PFSK-1 (cell line): ENCODE results near the gene ADAMTS14. TPM values are rescaled to one million over a fixed set of nuclear protein-coding genes. Genes with fewer than 3 reads are reported as not detected.

Source experiments
- FOXP2 ChIP-seq: optimal IDR thresholded peaks from 2 replicates; pipeline ENCODE3; 2011; ENCODE audit warnings: borderline replicate concordance, control low read depth, inconsistent platforms; ENCODE audit not compliant: insufficient read depth; ENCODE audit errors: extremely low read length, extremely low read depth
- POLR2AphosphoS5 ChIP-seq: IDR thresholded peaks from 2 replicates; pipeline ENCODE4 v1.6.1; 2012; ENCODE audit warnings: low read depth, mild to moderate bottlenecking, control low read depth, low read length, moderate library complexity
- SIN3A ChIP-seq: IDR thresholded peaks from 2 replicates; pipeline ENCODE4 v1.6.1; 2012; ENCODE audit warnings: mild to moderate bottlenecking, low read length, moderate library complexity, borderline replicate concordance; ENCODE audit not compliant: insufficient read depth
- TAF1 ChIP-seq: IDR thresholded peaks from 2 replicates; pipeline ENCODE4 v1.6.1; 2012; ENCODE audit warnings: low read length, control low read depth, borderline replicate concordance; ENCODE audit not compliant: insufficient read depth
- polyA plus RNA-seq: library from polyadenylated mRNA; unstranded; fragments of >200 nt; gene quantifications from one replicate; pipeline ENCODE4 v1.2.1, GENCODE V29; 2012; ENCODE audit warnings: low read depth, missing spikeins; ENCODE audit not compliant: insufficient read length
- TF ChIP-seq, protein P1 (sequence below), 2 experiments: IDR thresholded peaks; 2 replicates each; pipeline versions ENCODE4 v1.6.1 to v1.8.0; 2011 to 2012; ENCODE audit warnings: low read depth in 2 of 2, low read length in 2 of 2, control low read depth in 1 of 2, inconsistent platforms in 1 of 2, mild to moderate bottlenecking in 1 of 2, moderate library complexity in 1 of 2; ENCODE audit not compliant: insufficient read depth in 1 of 2

The ADAMTS14 gene, protein sequence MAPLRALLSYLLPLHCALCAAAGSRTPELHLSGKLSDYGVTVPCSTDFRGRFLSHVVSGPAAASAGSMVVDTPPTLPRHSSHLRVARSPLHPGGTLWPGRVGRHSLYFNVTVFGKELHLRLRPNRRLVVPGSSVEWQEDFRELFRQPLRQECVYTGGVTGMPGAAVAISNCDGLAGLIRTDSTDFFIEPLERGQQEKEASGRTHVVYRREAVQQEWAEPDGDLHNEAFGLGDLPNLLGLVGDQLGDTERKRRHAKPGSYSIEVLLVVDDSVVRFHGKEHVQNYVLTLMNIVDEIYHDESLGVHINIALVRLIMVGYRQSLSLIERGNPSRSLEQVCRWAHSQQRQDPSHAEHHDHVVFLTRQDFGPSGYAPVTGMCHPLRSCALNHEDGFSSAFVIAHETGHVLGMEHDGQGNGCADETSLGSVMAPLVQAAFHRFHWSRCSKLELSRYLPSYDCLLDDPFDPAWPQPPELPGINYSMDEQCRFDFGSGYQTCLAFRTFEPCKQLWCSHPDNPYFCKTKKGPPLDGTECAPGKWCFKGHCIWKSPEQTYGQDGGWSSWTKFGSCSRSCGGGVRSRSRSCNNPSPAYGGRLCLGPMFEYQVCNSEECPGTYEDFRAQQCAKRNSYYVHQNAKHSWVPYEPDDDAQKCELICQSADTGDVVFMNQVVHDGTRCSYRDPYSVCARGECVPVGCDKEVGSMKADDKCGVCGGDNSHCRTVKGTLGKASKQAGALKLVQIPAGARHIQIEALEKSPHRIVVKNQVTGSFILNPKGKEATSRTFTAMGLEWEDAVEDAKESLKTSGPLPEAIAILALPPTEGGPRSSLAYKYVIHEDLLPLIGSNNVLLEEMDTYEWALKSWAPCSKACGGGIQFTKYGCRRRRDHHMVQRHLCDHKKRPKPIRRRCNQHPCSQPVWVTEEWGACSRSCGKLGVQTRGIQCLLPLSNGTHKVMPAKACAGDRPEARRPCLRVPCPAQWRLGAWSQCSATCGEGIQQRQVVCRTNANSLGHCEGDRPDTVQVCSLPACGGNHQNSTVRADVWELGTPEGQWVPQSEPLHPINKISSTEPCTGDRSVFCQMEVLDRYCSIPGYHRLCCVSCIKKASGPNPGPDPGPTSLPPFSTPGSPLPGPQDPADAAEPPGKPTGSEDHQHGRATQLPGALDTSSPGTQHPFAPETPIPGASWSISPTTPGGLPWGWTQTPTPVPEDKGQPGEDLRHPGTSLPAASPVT
- polyA plus RNA-seq, result 0.05 TPM

DNA sequence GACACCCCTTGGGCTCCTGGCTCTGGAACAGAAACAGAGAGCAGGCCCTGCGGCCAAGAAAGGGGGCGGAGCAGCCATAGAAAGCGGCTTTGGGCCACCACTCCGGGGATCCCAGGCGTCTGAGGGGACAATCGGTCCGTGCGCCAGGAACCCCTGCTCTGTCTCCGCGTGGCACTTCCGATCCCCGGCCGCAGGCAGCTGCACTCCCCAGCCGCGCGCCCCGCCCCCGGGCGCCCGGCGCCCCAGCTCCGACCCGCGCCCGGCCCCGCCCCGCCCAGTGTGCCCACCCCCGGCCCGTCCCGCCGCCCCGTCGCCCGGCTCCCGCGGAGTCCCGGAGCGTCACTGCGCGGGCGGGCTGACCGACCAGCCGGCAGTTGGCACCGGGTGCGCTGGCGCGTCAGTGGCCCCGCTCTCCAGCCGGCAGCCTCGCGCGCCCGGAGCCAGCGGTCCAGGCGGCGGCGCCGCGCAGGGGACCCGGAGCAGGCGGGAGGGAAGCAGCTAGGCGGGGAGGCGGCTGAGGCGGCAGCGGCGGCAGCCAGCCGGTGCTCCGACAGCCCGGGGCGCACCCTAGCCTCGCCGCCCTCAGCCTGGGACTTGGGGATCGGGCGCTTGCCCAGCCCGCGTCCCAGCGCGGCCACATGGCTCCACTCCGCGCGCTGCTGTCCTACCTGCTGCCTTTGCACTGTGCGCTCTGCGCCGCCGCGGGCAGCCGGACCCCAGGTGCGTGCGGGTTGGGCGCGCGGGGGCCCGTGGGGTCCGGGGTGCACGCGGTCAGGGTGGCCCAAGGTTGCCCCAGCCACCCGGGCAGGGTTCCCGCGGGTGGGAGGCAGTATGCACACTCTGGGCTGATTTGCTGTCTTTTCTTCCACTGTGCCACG is at the start of gene ADAMTS14:
Gene ADAMTS14 (plus strand): TSS at position 342 of the 878 bp plus-strand sequence. CDS start 297 bp downstream, at position 639.
- TF ChIP-seq POLR2AphosphoS5 (no peak), TAF1 (no peak), SIN3A (no peak), FOXP2 (no peak)
- TF ChIP-seq, protein P1, sequence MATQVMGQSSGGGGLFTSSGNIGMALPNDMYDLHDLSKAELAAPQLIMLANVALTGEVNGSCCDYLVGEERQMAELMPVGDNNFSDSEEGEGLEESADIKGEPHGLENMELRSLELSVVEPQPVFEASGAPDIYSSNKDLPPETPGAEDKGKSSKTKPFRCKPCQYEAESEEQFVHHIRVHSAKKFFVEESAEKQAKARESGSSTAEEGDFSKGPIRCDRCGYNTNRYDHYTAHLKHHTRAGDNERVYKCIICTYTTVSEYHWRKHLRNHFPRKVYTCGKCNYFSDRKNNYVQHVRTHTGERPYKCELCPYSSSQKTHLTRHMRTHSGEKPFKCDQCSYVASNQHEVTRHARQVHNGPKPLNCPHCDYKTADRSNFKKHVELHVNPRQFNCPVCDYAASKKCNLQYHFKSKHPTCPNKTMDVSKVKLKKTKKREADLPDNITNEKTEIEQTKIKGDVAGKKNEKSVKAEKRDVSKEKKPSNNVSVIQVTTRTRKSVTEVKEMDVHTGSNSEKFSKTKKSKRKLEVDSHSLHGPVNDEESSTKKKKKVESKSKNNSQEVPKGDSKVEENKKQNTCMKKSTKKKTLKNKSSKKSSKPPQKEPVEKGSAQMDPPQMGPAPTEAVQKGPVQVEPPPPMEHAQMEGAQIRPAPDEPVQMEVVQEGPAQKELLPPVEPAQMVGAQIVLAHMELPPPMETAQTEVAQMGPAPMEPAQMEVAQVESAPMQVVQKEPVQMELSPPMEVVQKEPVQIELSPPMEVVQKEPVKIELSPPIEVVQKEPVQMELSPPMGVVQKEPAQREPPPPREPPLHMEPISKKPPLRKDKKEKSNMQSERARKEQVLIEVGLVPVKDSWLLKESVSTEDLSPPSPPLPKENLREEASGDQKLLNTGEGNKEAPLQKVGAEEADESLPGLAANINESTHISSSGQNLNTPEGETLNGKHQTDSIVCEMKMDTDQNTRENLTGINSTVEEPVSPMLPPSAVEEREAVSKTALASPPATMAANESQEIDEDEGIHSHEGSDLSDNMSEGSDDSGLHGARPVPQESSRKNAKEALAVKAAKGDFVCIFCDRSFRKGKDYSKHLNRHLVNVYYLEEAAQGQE (IDR thresholded peaks at IDR 0.05; ENCODE audit: insufficient read depth in 1 of 2, low read depth in 2 of 2, low read length in 2 of 2), result no peak

DNA sequence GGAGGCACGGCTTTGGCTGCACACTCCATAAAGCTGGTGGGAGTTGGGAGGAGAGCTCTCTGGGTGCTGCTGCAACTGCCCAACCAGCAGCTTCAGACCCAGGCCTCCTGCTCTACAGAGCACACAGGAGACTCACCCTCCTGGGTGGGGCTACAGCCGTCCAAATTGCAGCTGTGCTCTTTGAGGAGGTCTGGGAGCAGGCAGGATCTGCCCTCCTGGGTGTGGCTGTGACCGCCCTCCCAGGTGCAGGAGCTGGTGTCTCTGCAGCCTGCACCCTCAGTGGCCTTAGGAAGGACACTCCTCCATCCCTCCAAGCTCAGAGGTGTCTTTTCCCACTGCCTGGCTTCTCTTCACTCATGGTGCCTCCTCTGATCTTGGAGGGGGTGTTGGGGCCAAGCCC is 49.8 kb upstream of the ADAMTS14 start:
- TF ChIP-seq SIN3A (no peak), FOXP2 (no peak), POLR2AphosphoS5 (no peak), TAF1 (no peak)
- TF ChIP-seq, protein P1 (IDR thresholded peaks at IDR 0.05; ENCODE audit: insufficient read depth in 1 of 2, low read depth in 2 of 2, low read length in 2 of 2), result no peak

DNA sequence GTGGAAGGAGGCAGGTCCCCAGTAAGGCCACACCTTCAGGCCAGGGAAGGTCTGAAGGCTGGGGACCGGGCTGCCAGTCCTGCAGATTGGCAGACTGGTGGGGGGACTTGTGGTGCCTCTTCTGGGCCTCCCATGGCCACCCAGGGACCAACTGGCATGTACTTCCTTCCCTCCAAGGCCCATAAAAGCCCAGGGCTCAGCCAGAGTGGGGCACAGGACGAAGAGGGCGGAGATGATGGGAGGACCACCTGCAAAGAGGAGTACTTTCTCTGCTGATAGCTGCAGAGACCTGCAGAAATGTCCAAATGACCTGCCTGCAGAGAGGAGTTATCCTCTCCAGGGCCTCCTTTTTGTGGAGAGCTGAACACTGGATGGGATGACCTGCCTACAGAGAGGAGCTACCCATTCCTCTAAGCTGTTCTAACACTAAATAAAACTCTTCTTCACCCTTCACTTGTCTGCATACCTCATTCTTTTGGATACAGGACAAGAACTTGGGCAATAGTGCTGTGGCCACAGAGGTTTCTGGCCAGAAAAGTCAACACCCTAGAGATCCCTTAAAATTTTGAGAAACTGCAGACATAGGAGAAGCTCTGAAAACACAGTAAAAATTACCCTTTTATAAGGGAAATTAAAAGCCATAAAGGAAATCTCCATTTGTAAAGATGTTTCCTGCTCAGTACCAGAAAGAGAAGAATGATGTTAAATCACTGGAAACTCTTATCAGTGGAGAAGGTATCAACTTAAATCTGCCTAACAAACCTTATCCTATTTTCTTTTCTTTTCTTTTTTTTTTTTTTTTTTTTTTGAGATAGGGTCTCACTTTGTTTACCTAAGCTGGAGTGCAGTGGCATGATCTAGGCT is 49.1 kb upstream of the ADAMTS14 start:
- TF ChIP-seq, protein P1 (IDR thresholded peaks at IDR 0.05; ENCODE audit: insufficient read depth in 1 of 2, low read depth in 2 of 2, low read length in 2 of 2), result no peak
- TF ChIP-seq TAF1, result no peak
- no peak for TF ChIP-seq POLR2AphosphoS5
- no peak for TF ChIP-seq SIN3A
- no peak for TF ChIP-seq FOXP2
